ENCODE measurements around the gene FIGN. TPM values are rescaled to one million over a fixed set of nuclear protein-coding genes. Genes with fewer than 3 reads are reported as not detected.

The FIGN gene
- total RNA-seq, 1 experiment from 2014 or later = 14.6 TPM

GRCh38 chr2:163686289-163686688, 49.5 kb downstream of the FIGN start:
- Mint-ChIP-seq H3K9me3 (no peaks in the 10 kb centered on the region), H3K4me3 (no peak overlapping the region), H3K27ac (no peak overlapping the region), H3K4me1 (peaks cover 10% of the 10 kb centered on the region in 2 experiments; a peak in 3 of 4 replicates), H3K36me3 (ENCODE audit: insufficient read depth in 1 of 3, low read depth in 3 of 3) (no peaks in the 10 kb centered on the region), H3K27me3 (ENCODE audit: low read depth) (no peaks in the 10 kb centered on the region)
- Histone ChIP-seq H4K20me1 (ENCODE audit: control insufficient read depth, insufficient read depth, insufficient read length) (no peaks in the 10 kb centered on the region), H2BK12ac (ENCODE audit: insufficient read length, low read depth, low read length) (no peak overlapping the region), H3K14ac (ENCODE audit: insufficient read depth, low read length) (no peak overlapping the region), H3K79me2 (ENCODE audit: insufficient read depth, low read length) (no peaks in the 10 kb centered on the region; the same call in 1 of the 2 replicates), H2AFZ (ENCODE audit: low read length) (no peak overlapping the region), H2AK5ac (ENCODE audit: insufficient read length, low read length) (no peak overlapping the region), H3K56ac (ENCODE audit: insufficient read length, low read depth, low read length) (no peak overlapping the region), H2BK5ac (ENCODE audit: insufficient read length, low read length) (no peak overlapping the region), H3K9me3 (ENCODE audit: control insufficient read depth, low read depth, low read length) (no peaks in the 10 kb centered on the region), H3K79me1 (ENCODE audit: insufficient read depth, low read depth, low read length, poor library complexity, severe bottlenecking) (no peaks in the 10 kb centered on the region), H2BK20ac (ENCODE audit: low read depth, low read length, poor library complexity, severe bottlenecking) (no peak overlapping the region), H3K27me3 (ENCODE audit: insufficient read depth, low read length) (no peaks in the 10 kb centered on the region), H3K9ac (ENCODE audit: extremely low read depth, insufficient read length, low read length) (no peak overlapping the region), H3K4ac (ENCODE audit: low read depth, low read length) (no peak overlapping the region), H4K5ac (ENCODE audit: insufficient read length, low read depth, low read length) (no peak overlapping the region), H4K91ac (ENCODE audit: insufficient read length, low read depth, low read length) (no peak overlapping the region), H3K27ac (ENCODE audit: insufficient read length, low read depth, low read length) (no peak overlapping the region), H4K8ac (replicated peaks; ENCODE audit: insufficient read length, low read depth, low read length) (no peak overlapping the region), H3K23ac (ENCODE audit: insufficient read length, low read depth, low read length) (no peak overlapping the region), H3K4me1 (ENCODE audit: insufficient read depth, low read length) (no peaks in the 10 kb centered on the region), H3K18ac (ENCODE audit: insufficient read length, low read depth, low read length) (no peak overlapping the region), H2BK120ac (ENCODE audit: low read depth, low read length, poor library complexity, severe bottlenecking) (no peak overlapping the region), H3K23me2 (ENCODE audit: insufficient read length, low read depth, low read length, poor library complexity, severe bottlenecking) (no peaks in the 10 kb centered on the region), H3T11ph (ENCODE audit: low read length) (no peak overlapping the region), H2BK15ac (ENCODE audit: low read depth, low read length) (no peak overlapping the region), H3K4me2 (ENCODE audit: insufficient read depth, insufficient read length, low read length) (no peak overlapping the region)
- TF ChIP-seq CTCF (conservative IDR thresholded peaks at IDR 0.05) = no peak
- WGBS (ENCODE audit: extremely low coverage, insufficient read length, low lambda C conversion rate) = no CpG with 5 or more reads among the region's 4 CpGs
- DNase-seq = no peak

Measured in H9 (cell line).